ENCODE results near the gene SNX2. TPM values are rescaled to one million over a fixed set of nuclear protein-coding genes. Genes with fewer than 3 reads are reported as not detected.

Gene SNX2
- total RNA-seq, 2 experiments from 2014 or later, result 33.5 to 41.7 TPM

- ChIA-PET POLR2A (no interaction called here), CTCF (no interaction called here)
Measured at GRCh38 chr5:122879076-122879475, 104.2 kb downstream of the SNX2 start.

Other genes with a start within 250 kb of the SNX2 start
- 1 to 10 TPM; 3.0 to 3.4 TPM for gene SNX24, start 70.5 kb downstream of the SNX2 start, total RNA-seq